ENCODE results near the gene TEX14.
"Not testable (repeated sequence)": the region's sequence is repeated elsewhere in the genome, so short reads cannot be mapped to it uniquely, and the experiment has no call there.

TEX14 gene

DNA sequence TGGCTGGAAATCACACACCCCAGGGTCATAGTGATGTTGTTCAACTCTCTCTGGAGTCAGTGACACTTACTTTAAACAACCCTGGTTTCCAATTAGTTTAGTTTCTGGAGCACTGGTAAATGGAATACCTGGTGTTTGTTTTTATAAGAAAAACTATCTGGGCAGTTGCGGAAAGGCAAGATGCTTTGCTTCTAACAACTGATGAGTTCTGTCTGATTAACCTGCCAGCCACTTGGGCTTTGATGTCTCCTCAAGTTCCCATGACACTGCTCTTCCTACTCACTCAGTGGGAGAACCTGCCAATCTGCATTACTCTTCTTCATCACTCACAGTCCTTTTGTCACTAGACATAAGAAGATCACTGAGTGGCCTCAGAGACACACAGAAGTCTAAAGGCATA lies 98.7 kb downstream of the TEX14 start:
- DNase-seq, result no peak

DNA sequence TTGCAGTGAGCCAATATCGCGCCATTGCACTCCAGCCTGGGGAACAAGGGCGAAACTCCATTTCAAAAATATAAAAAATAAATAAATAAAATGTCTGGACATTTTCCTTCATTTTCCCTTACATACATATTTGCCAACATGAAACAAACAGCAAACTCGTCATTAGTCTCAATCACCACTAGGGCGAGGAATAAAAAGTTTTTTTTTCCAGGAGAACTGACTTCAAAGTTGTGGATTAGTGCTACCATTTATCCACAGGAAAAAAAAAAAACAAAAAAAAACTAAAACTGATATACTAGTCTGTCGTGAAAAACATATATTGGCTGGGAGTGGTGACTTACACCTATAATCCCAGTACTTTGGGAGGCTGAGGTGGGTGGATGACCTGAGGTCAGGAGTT lies 100.4 kb downstream of the TEX14 start:
- no peak for DNase-seq

DNA sequence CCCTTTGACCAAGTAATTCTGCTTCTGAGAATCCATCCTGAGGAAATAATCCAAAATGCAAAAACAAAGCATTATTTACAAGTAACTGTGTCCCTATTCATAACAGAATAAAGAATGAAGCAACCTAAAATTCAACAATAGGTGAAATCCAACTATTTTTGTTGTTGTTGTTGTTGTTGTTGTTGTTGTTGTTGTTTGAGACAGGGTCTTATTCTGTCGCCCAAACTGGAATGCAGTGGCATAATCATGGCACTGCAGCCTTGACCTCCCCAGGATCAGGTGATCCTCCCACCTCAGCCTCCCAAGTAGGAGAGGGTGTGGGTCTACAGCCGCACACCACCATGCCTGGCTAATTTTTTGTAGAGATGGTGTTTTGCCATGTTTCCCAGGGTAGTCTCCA lies 101.5 kb downstream of the TEX14 start:
- no peak for DNase-seq

DNA sequence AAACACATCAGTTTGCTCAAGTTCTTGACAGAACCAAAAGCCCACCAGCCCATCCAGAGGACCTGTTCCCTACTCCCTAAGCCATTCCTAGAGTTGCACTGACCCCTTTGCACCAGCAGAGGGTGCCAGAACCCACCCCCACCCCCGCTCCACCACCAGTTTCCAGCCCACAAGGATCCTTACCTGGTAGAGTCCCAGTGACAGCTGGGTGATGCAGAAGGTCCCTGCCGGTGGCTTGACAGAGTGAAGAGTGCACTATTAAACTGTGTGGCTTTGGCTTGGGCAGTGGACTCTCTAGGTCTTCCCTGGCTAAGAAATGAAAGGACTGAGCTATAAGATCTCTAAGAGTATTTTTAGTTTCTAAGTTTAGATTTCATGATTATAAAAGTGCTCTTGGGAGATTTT lies 104.1 kb downstream of the TEX14 start:
- no peak for DNase-seq

DNA sequence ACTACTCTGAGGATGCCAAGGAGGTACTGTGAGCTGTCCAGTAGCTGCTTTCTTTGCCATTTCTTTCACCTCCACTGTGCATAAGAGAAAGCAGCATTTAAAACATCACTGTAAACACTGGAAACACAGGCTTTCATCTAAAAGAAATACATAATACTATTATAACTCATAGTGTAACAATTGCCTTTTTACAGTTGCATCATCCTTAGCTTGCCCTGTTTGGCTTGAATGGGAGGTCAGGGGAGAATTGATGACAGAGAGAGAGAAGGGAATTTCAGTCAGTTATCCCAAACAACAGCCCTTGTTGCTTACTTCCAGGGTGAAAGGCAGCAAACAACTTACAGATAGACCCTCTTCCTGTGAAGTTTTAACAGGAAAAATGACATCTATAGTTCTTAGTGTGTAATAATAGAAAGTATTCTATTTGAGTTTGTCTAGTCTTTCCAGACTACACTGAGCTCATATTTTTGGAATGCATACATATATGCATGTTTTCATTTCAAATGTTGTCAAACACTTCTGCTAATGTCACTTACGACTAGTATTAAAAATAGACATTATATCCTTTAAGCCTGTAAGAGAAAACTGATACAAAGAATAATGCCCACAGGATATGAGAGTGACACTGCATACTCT lies 105.7 kb downstream of the TEX14 start:
- DNase-seq, result no peak

DNA sequence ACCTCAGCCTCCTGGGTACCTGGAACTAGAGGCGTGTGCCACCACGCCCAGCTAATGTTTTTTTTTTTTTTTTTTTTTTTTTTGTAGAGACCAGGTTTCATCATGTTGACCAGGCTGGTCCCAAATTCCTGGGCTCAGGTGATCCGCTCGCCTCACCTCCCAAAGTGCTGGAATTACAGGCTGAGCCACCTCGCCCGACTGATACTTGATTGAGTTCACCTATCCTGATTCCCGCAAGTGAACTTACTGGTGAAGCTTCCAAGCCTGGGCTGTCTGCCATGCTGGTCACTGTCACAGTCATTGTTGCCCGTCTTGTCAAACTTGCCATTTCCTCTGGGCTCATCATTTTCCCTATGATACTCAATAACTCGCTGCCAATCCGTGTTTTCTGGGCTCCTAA lies 106.3 kb downstream of the TEX14 start:
- DNase-seq, result no peak

DNA sequence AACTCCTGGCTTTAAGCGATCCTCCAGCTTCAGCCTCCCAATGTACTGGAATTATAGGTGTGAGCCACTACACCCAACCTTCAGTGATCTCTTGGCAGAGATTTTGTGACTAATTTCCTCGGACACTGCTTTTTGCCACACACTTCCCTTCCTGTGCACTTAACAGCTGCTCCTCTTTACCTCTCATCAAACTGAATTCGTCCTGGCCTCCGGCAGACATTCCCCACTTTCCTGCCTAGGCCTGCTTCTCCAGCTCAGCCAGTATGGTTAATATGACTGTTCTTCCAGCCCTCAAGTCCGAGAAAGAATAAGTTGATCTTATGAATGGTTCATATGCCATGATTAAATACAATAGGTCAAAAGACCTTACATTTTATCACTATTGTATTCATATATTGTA lies 108.4 kb downstream of the TEX14 start:
- no peak for DNase-seq

DNA sequence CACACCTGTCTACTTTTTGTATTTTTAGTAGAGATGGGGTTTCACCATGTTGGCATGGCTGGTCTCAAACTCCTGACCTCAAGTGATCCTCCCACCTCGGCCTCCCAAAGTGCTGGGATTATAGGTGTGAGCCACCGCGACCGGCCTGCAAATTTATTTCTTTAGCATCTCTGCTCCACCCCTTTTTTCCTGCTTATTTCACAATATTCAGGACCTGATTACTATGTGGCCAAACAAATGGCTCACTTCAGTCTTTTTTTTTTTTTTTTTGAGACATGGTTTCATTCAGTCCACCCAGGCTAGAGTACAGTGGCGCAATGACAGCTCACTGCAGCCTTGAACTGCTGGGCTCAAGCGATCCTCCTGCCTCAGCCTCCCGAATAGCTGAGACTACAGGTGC lies 109.1 kb downstream of the TEX14 start:
- not testable (repeated sequence) for DNase-seq

DNA sequence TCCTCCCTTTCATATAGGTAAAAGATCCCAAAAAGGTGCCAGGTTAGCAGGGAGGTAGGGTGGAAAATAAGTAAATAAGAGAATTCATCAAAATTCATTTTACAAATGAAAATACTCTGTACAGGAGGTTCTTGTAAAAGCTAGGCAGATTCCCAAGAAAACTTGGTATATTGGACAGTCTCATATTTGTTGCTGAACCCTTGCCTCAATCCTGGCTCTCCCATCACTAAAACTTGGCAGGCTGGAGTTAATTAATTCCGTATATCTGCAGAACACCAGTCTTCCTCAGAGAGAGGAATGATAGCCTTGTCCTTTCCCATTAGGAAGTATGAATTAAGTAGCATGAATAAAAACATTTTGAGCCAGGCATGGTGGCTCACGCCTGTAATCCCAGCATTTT lies 111.2 kb downstream of the TEX14 start:
- DNase-seq, result no peak

DNA sequence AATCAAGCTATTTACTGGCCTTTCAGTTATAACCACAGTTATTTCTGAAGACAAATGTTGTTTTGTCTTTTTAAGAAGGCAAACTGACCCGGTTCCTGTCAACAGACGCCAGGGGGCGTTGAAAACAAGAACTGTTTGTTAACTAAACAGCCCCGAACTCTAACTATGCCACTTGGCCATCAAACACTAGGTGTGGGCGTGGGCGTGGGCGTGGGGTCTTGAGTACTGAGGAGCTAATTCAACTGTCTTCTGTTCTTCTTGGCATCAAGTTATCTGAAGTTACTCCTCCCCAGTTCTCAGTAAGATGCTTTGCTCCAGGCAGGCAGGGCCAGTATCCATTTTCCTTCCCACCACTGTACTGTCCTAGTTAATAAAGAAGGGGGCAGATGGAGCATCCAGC lies 114.1 kb downstream of the TEX14 start:
- no peak for DNase-seq

DNA sequence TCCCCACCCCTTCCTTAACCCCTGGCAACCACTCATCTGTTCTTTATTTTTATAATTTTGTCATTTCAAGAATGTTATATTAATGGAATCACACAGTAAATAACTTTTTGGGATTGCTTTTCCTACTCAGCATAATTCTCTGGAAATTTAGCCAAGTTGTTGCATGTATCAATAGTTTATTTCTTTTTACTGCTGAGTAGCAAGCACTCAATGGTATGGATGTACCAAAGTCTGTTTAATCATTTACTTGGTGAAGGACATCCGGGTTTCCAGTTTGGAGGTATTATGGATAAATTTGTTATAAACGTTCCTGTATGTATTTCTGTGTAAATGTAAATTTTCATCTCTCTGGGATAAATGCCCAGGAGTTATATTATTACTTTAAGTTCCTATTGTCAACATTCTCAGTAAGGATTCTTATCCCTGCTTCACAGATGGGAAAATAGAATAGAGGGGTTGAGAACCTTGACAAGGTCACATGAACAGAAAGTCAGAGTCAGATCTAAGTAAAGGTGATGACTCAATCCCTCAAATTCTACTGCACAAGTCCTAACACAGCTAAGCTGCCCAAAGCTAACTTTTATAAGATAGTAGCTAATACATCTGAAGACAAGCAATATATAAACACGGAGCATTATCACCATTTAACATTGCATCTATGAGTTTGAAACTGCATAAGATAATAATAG lies 115.0 kb downstream of the TEX14 start:
- DNase-seq, result no peak

DNA sequence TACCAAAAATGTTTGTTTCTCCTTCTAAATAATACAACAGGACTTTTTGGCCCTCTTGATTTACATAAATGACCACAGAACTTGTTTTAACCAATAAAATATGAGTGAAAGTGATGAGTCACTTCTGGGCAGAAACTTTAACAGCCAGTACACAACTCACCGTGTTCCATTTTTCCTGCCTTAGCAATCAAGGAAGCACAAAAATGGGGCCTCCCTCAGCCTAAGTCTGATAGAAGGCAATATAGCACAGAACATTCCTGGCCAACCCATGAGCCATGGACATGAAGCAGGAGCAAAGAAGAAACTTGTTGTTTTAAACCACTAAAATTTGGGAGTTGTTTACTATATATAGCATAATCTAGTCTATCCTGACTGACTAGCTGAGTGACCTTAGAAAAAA lies 116.3 kb downstream of the TEX14 start:
- DNase-seq, result no peak

DNA sequence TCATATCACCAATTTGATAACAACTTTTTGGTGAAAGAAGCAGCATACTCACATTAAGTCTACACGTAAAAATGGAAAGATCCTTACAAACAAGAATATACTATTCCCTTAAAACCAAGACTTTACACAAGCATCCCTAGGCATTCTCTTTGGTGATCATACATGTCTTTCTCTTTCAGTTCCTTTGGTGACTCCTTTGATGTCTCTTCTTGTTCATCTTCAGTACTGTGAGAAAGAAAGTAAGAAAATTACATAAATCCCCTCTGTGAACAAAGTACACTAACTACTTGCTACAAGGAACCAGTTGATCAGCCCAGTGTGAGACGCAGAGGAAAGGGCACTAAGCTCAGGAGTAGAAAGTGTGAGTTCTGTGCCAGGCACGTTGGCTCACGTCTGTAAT lies 117.8 kb downstream of the TEX14 start:
- no peak for DNase-seq

DNA sequence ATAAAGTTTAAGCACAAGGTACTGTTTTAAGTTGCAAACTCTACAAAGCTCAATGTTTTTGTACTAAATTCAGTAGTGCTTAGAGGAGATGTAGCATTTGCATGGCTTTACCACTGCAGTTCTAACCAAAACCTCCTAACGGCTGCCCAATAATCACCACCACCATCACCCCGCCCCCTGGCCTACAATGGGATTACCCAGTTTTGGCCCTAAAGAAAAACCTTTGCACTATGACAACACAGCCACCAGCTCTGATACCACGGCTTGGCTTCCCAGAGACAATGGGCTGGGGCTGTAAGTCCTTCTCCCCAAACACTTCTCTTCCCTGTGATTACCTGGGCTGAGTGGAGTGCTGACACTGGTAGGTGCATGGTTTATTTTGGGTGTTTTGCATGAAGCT lies 119.0 kb downstream of the TEX14 start:
- DNase-seq, result no peak

DNA sequence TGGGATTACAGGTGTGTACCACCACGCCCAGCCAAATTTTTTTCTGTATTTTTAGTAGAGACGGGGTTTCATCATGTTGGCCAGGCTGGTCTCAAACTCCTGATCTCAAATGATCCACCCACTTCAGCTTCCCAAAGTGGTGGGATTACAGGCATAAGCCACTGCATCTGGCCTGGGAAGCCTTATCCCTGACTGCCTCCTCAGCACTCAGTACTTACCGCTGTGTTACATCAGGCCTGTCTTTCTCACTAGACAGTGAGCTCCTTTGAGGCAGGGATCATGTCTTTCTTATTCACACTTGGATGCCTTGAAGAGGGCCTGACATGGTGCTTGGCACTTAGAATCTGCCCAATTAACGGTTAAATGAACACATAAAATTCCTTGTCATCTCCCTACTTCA lies 121.1 kb downstream of the TEX14 start:
- DNase-seq, result no peak

DNA sequence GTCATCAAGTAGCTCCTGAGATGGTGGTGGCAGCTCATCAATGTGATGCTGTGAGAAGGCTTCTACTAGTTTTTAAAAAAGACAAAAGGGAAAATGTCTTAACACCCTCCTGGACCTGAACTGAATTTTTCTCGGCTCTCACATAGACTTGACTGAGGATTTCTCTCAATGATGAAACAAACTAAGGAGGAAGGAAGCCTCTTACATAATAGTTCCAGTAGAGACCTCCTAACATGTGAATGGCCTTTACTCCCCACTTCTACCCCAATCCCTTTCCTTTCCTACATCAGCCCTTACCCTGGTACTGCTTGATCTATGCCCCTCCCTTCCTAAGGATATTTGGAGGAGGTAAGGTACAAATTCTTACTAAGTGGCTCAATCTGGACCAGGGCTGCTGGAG lies 122.6 kb downstream of the TEX14 start:
- DNase-seq, result peak; percentile 70

DNA sequence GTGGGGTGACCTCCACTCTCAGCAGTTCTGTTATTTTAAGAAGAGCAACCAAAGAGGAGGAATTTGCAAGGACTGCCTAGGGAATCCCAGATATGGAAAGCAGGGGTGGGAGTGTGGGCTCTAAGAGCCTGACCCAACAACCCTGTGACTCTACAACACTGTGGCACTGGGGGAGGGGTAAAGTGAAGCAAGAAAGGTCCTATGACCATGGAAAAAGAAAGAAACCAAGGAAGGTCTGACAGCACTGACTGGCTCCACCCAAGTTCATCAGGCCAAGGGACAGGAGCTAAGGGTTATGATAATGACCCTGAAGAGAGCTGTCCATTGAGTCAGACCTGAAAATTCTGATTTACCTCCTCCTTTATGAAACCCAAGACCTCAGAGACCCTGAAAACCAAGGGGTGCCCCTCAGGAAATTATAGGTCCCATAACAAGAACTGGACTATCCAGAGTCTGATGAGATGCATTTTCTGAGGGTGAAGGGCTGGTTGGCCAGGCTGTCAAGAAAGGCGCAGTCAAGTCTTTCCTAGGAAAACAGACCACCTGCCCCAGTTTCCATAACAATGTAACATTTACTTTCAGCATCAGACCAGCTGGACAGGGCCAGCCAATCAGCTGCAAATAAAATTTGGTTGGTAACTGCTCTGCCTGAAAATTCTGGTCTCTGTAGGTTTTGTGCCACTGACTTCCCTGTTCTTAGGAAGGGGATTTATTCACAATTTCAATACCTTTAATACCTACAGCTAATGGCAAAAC lies 123.6 kb downstream of the TEX14 start:
- no peak for DNase-seq

DNA sequence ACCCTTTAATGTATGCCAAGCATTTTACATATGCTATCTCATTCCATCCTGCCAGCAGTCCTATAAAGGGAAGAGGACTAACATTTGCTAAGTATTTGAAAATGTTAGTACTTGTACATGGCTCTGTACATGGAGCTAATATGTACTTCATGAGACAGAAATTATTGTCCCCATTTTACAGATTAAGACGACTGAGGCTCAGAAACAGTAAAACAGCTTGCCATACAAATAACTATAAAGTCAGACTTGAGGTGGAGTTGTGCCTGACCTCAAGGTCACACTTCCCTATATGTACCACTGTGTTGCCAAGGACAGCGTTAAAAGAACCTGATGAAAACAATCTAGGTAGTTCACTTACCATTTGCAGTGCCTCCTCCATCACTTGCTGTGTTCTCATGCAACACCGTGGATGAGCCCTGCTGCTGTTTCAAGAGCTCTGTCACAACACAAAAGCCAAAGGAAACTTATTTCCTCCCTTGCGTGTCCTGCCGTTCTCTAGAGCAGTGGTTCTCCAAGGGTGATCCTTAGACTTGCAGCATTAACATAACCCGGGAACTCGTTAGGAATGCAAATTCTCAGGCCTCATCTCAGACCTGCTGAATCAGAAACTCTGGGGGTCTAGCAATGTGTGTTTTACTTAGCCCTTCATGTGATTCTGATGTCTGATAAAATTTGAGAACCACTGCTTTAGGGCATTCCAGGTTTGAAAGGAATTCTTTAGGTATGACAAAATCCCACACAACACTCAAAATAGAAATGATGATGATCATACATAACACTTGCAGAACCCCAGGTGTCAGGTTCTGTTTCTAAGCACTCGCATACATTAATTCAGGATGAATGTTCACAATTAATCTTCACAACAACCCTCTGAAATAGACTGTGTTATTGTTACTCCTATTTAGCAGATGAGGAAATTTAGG lies 126.2 kb downstream of the TEX14 start:
- no peak for DNase-seq

DNA sequence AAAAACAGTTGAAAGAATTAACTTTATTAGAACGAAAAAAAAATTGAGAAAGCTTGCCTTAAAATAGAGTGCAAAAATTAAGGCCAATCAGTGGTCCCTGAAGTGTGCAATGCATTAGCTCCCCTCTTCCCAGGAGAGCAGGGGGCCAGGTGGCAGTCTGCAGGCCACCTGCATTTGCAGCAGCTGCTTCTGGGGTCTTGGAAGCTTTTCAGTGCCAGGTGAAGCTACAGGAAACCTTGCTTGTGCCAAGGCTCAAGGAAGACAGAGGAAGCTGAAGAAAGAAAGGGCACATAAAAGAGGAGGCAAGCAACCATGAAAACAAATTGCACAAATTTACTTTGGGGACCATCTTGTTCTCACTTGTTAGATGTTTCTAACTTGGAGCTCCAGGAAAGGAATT lies 126.9 kb downstream of the TEX14 start:
- DNase-seq, result no peak

DNA sequence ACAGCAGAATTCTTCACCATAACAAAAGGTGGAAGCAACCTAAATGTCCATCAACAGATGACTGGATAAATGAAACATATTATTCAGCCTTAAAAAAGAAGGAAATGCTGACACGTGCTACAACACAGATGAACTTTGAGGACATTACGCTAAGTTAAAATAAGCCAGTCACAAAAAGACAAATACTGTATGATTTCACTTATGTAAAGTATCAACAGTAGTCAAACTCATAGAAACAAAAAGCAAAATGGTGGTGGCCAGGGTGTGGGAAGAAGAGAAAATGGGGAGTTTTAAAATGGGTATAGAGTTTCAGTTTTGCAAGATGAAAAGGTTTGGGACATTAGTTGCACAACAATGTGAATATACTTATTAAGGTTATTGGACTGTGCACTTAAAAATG lies 127.6 kb downstream of the TEX14 start:
- no peak for DNase-seq

DNA sequence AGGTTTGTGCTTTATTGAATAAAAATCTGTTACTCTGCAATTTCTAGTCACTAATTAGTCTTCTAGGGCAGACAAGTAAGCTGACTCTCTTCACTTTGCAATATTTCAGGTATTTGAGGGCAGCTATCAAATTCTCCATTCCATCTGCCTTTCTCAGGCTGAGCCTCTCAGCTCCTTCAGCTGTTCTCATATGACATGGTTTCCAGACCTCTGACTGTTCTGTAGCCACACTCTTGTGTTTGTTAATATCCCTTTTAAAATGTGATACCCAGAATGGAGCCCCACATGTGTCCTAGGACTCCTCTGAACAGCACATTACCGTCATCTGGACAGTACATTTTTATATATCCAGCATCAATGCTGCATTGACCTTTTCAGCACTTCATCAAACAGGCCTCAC lies 131.3 kb downstream of the TEX14 start:
- no peak for DNase-seq

DNA sequence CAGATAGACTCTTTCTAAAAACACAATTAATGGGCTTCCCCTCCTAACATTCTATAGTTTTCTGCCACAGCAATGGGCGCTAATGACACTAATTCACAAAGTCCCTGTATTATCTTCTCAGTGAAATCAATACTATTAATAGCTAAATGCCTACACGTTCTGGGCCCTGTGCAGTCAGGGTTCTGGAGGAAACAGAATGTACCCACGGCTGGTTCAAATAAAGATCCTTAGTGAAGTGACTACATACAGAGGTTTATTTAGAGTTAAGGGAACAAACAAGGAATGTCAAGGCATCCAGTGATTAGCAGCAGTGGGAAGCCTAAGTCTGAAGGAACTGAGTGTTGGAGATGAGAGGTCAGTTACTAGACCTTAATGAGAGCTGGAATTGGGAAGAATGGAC lies 133.9 kb downstream of the TEX14 start:
- DNase-seq, result no peak

DNA sequence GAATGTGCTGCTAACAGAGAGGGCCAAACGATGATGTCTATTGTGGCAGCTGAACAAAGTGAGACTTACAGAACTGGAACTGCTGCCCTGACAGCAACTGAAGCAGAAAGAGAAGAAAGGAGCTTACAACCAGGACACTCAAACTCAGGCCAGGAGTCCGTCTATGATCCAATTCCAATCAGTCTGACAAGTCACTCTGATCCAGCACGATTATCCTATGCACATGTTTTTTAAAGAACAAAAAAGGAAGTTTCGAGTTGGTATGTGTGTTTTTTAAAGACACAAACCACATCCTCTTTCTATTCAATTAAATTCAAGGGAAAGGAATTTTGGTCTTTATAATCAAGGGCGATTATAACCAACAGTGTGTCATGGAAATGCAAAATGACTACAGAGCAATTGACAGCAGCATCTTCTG lies 135.0 kb downstream of the TEX14 start:
- peak; percentile 40 for DNase-seq

All from GF-D8 (cell line).